Liver (tissue), 9 donors: ENCODE measurements around the gene KCNQ5. TPM values are rescaled to one million over a fixed set of nuclear protein-coding genes. Genes with fewer than 3 reads are reported as not detected.

Source experiments
- DNase-seq: peaks from one replicate; pipeline ENCODE4 v3.0.0-alpha.2; 2017; ENCODE audit warnings: low spot score
- H3K27ac ChIP-seq, 2 donors: one replicate each; pipeline ENCODE4 v1.7.0; 2013; ENCODE audit warnings: inconsistent platforms in 2 of 2, low read length in 2 of 2, control low read depth in 1 of 2, low read depth in 1 of 2, mild to moderate bottlenecking in 1 of 2
- H3K27me3 ChIP-seq, 4 donors: one replicate each; pipeline versions ENCODE4 v1.6.1 to v1.7.0; 2013; ENCODE audit warnings: low read length in 3 of 4, inconsistent platforms in 1 of 4, mild to moderate bottlenecking in 1 of 4, moderate library complexity in 1 of 4; ENCODE audit not compliant: control insufficient read depth in 4 of 4, insufficient read depth in 4 of 4
- H3K36me3 ChIP-seq, 4 donors: one replicate each; pipeline versions ENCODE4 v1.6.1 to v1.7.0; 2013; ENCODE audit warnings: low read length in 3 of 4, mild to moderate bottlenecking in 3 of 4, low read depth in 1 of 4, moderate library complexity in 1 of 4; ENCODE audit not compliant: control insufficient read depth in 4 of 4, insufficient read depth in 3 of 4
- H3K4me1 ChIP-seq, 4 donors: one replicate each; pipeline versions ENCODE4 v1.6.1 to v1.7.0; 2013; ENCODE audit warnings: low read length in 3 of 4, mild to moderate bottlenecking in 3 of 4, moderate library complexity in 1 of 4; ENCODE audit not compliant: control insufficient read depth in 4 of 4, insufficient read depth in 4 of 4
- H3K4me3 ChIP-seq, 3 donors: one replicate each; pipeline versions ENCODE4 v1.6.1 to v1.7.0; 2013; ENCODE audit warnings: low read length in 3 of 3, control low read depth in 1 of 3, low read depth in 1 of 3, mild to moderate bottlenecking in 1 of 3
- H3K9ac ChIP-seq, 2 donors: one replicate each; pipeline ENCODE4 v1.7.0; 2013; ENCODE audit warnings: low read length in 2 of 2, mild to moderate bottlenecking in 2 of 2, moderate library complexity in 2 of 2, control low read depth in 1 of 2, low read depth in 1 of 2
- H3K9me3 ChIP-seq, 4 donors: one replicate each; pipeline versions ENCODE4 v1.6.1 to v1.7.0; 2013; ENCODE audit warnings: low read length in 3 of 4; ENCODE audit not compliant: control insufficient read depth in 4 of 4
- EGR1 ChIP-seq, 2 donors: IDR thresholded peaks; 2 replicates each; pipeline ENCODE4 v1.6.1; 2016 to 2018; ENCODE audit warnings: antibody characterized with exemption in 2 of 2, low read depth in 2 of 2
- FOXA1 ChIP-seq: IDR thresholded peaks from 2 replicates; pipeline ENCODE4 v1.6.1; 2016; ENCODE audit warnings: antibody characterized with exemption
- FOXA2 ChIP-seq: IDR thresholded peaks from 2 replicates; pipeline ENCODE4 v1.6.1; 2016; ENCODE audit warnings: antibody characterized with exemption
- GABPA ChIP-seq, 2 donors: IDR thresholded peaks in 1 of 2; conservative IDR thresholded peaks in 1 of 2; 2 replicates each; pipeline ENCODE4 v1.6.1; 2016; ENCODE audit warnings: antibody characterized with exemption in 2 of 2, mild to moderate bottlenecking in 1 of 2, moderate library complexity in 1 of 2
- HNF4A ChIP-seq, 2 donors: conservative IDR thresholded peaks; 2 replicates each; pipeline ENCODE4 v1.6.1; 2016; ENCODE audit warnings: antibody characterized with exemption in 2 of 2, mild to moderate bottlenecking in 2 of 2
- HNF4G ChIP-seq: IDR thresholded peaks from 2 replicates; pipeline ENCODE4 v1.6.1; 2016; ENCODE audit warnings: antibody characterized with exemption
- JUND ChIP-seq, 2 donors: IDR thresholded peaks; 2 replicates each; pipeline ENCODE4 v1.6.1; 2016; ENCODE audit warnings: antibody characterized with exemption in 2 of 2
- NR2F2 ChIP-seq: IDR thresholded peaks from 2 replicates; pipeline ENCODE4 v1.6.1; 2016; ENCODE audit warnings: antibody characterized with exemption
- RAD21 ChIP-seq, 2 donors: IDR thresholded peaks; 2 replicates each; pipeline ENCODE4 v1.6.1; 2016; ENCODE audit warnings: antibody characterized with exemption in 2 of 2, mild to moderate bottlenecking in 2 of 2
- RXRA ChIP-seq, 2 donors: IDR thresholded peaks; 2 replicates each; pipeline ENCODE4 v1.6.1; 2017 to 2018; ENCODE audit warnings: antibody characterized with exemption in 2 of 2, mild to moderate bottlenecking in 1 of 2
- SP1 ChIP-seq: IDR thresholded peaks from 2 replicates; pipeline ENCODE4 v1.6.1; 2018; ENCODE audit warnings: antibody characterized with exemption, mild to moderate bottlenecking
- TAF1 ChIP-seq: conservative IDR thresholded peaks from 2 replicates; pipeline ENCODE4 v1.6.1; 2016; ENCODE audit warnings: antibody characterized with exemption, mild to moderate bottlenecking
- YY1 ChIP-seq: IDR thresholded peaks from 2 replicates; pipeline ENCODE4 v1.6.1; 2016; ENCODE audit warnings: antibody characterized with exemption, mild to moderate bottlenecking
- WGBS: extraction: QIAGEN DNeasy Blood & Tissue Kit; methylation state at CpG from one replicate; pipeline ENCODE4 v1.1.7; 2013; 5-methylcytosine and 5-hydroxymethylcytosine counted together
- polyA plus RNA-seq, 2 donors: library from polyadenylated mRNA; stranded (reverse) in 1 of 2; unstranded in 1 of 2; fragments of 200-250 nt in 1 of 2; fragments of >200 nt in 1 of 2; fragmentation: Nextera tagmentation in 1 of 2; extraction: Ambion mirVana in 1 of 2; gene quantifications; one replicate each; pipeline versions ENCODE4 v1.2.1 to v1.2.3, GENCODE V29; 2013 to 2015
- total RNA-seq, 2 donors: library from RNA; depleted of rRNA; stranded (reverse); fragments of >200 nt; gene quantifications; one replicate each; pipeline ENCODE4 v1.2.3, GENCODE V29; 2014
- TF ChIP-seq, protein P1 (sequence below): IDR thresholded peaks from 2 replicates; pipeline ENCODE4 v1.6.1; 2016; ENCODE audit warnings: antibody characterized with exemption
- TF ChIP-seq, protein P2 (sequence below): IDR thresholded peaks from 2 replicates; pipeline ENCODE4 v1.6.1; 2016; ENCODE audit warnings: antibody characterized with exemption
- TF ChIP-seq, protein P3 (sequence below): IDR thresholded peaks from 2 replicates; pipeline ENCODE4 v1.6.1; 2016; ENCODE audit warnings: antibody characterized with exemption
- TF ChIP-seq, protein P4 (sequence below): IDR thresholded peaks from 2 replicates; pipeline ENCODE4 v1.6.1; 2016; ENCODE audit warnings: antibody characterized with exemption, mild to moderate bottlenecking
- TF ChIP-seq, protein P5 (sequence below): fragments of 150-350 bp; IDR thresholded peaks from 2 replicates; pipeline ENCODE4 v1.5.1; 2017; ENCODE audit warnings: improper control_type of control experiment, low read depth, low read length; ENCODE audit not compliant: missing input control
- donor health status: healthy.
- donor health status: healthy.
- donor health status: healthy.
- donor health status: healthy.
- donor health status: healthy.

Gene KCNQ5
- total and polyA plus RNA-seq, 4 donors: 0.02 to 1.1 (median 0.15) TPM

DNA sequence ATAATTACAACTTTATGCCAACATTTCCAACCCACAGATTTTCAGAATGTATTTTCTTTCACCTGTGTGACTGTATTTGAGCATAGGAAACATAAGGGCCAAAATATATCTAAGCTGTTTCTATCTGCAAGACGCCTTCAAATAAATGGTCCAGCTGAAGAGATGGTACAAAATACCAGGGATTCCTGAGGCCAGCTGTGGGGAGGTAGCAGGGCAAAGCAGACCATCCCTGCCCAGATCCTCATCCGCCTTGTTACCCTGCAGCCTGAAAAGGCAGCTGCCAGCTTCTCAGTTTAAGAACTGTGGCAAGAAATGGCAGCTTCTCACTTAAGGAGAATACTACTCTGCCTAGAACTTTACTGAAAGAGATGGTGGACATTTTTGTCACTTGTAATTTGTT lies 460.1 kb downstream of the KCNQ5 start:
- Histone ChIP-seq H3K9me3 (no peaks in the 10 kb centered on the region), H3K4me3 (no peak overlapping the region), H3K27me3 (peaks cover 0 to 3% (median 0%) of the 10 kb centered on the region in 4 donors), H3K36me3 (no peaks in the 10 kb centered on the region), H3K4me1 (no peaks in the 10 kb centered on the region), H3K27ac (no peak overlapping the region), H3K9ac (no peak overlapping the region)
- 59% methylated on average over 2 of the region's 2 CpGs for WGBS
- DNase-seq: no peak
- TF ChIP-seq, protein P1, sequence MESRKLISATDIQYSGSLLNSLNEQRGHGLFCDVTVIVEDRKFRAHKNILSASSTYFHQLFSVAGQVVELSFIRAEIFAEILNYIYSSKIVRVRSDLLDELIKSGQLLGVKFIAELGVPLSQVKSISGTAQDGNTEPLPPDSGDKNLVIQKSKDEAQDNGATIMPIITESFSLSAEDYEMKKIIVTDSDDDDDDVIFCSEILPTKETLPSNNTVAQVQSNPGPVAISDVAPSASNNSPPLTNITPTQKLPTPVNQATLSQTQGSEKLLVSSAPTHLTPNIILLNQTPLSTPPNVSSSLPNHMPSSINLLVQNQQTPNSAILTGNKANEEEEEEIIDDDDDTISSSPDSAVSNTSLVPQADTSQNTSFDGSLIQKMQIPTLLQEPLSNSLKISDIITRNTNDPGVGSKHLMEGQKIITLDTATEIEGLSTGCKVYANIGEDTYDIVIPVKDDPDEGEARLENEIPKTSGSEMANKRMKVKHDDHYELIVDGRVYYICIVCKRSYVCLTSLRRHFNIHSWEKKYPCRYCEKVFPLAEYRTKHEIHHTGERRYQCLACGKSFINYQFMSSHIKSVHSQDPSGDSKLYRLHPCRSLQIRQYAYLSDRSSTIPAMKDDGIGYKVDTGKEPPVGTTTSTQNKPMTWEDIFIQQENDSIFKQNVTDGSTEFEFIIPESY: no peak
- no peak for TF ChIP-seq EGR1 (IDR thresholded peaks at IDR 0.05; ENCODE audit: low read depth in 2 of 2)

DNA sequence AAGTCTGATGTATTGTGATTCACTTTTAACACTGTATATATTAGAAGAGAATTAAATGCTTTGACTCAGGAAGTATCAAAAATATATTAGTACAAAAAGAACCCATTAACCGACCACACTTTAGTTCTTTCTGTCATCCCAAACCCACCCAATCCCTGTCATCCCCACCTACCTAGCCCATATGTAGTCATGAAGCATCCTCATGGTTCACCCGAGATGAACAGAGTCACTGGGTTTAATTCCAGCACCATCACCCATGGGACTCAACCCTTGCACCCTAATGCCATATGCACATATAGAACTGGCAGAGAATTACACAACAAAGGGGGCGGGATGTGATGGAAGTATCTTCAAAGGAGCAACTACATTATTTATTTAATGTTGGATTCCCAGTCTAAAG lies 462.0 kb downstream of the KCNQ5 start:
- DNase-seq: no peak
- no peak overlapping the region for H3K4me3 ChIP-seq
- no peaks in the 10 kb centered on the region for H3K36me3 ChIP-seq
- no peak overlapping the region for H3K27ac ChIP-seq
- no peaks in the 10 kb centered on the region for H3K9me3 ChIP-seq
- 67% methylated on average over 3 of the region's 3 CpGs for WGBS
- peaks cover 0 to 3% (median 0%) of the 10 kb centered on the region in 4 donors for H3K27me3 ChIP-seq
- no peaks in the 10 kb centered on the region for H3K4me1 ChIP-seq
- no peak overlapping the region for H3K9ac ChIP-seq
- TF ChIP-seq, protein P2, sequence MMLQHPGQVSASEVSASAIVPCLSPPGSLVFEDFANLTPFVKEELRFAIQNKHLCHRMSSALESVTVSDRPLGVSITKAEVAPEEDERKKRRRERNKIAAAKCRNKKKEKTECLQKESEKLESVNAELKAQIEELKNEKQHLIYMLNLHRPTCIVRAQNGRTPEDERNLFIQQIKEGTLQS: no peak
- no peak for TF ChIP-seq GABPA (IDR thresholded peaks at IDR 0.05 in 1 of 2, conservative IDR thresholded peaks at IDR 0.05 in 1 of 2)

DNA sequence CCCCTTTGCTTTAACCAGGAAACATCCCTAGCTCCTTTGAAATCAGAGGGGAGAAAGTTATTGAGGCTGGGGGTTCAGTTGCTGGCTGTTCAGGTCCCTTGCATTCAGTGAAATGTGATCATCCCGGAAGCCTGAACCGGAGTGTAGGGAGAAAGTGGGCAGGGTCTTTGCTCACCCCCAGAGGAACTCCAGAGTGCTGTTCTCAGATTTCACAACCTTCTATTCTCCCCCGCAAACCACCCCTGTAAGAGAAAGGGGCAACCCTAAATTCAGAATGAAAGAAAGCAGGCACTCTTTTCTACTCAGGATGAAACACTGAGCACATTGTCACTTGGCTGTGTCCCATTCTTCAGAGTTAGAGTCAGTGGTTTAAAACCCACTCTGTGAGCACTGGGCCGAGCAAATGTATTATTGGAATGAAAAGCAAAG lies 463.6 kb downstream of the KCNQ5 start:
- Histone ChIP-seq H3K9ac (no peak overlapping the region), H3K27ac (no peak overlapping the region), H3K36me3 (no peaks in the 10 kb centered on the region), H3K4me1 (no peaks in the 10 kb centered on the region), H3K27me3 (peaks cover 0 to 3% (median 0%) of the 10 kb centered on the region in 4 donors), H3K4me3 (no peak overlapping the region), H3K9me3 (no peaks in the 10 kb centered on the region)
- DNase-seq: no peak
- 26% methylated on average over 4 of the region's 4 CpGs for WGBS
- TF ChIP-seq, protein P2: no peak
- TF ChIP-seq, protein P3, sequence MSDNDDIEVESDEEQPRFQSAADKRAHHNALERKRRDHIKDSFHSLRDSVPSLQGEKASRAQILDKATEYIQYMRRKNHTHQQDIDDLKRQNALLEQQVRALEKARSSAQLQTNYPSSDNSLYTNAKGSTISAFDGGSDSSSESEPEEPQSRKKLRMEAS: no peak
- no peak for TF ChIP-seq RXRA (IDR thresholded peaks at IDR 0.05)
- TF ChIP-seq, protein P4, sequence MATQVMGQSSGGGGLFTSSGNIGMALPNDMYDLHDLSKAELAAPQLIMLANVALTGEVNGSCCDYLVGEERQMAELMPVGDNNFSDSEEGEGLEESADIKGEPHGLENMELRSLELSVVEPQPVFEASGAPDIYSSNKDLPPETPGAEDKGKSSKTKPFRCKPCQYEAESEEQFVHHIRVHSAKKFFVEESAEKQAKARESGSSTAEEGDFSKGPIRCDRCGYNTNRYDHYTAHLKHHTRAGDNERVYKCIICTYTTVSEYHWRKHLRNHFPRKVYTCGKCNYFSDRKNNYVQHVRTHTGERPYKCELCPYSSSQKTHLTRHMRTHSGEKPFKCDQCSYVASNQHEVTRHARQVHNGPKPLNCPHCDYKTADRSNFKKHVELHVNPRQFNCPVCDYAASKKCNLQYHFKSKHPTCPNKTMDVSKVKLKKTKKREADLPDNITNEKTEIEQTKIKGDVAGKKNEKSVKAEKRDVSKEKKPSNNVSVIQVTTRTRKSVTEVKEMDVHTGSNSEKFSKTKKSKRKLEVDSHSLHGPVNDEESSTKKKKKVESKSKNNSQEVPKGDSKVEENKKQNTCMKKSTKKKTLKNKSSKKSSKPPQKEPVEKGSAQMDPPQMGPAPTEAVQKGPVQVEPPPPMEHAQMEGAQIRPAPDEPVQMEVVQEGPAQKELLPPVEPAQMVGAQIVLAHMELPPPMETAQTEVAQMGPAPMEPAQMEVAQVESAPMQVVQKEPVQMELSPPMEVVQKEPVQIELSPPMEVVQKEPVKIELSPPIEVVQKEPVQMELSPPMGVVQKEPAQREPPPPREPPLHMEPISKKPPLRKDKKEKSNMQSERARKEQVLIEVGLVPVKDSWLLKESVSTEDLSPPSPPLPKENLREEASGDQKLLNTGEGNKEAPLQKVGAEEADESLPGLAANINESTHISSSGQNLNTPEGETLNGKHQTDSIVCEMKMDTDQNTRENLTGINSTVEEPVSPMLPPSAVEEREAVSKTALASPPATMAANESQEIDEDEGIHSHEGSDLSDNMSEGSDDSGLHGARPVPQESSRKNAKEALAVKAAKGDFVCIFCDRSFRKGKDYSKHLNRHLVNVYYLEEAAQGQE: no peak
- no peak for TF ChIP-seq RAD21 (IDR thresholded peaks at IDR 0.05)
- TF ChIP-seq SP1: no peak
- no peak for TF ChIP-seq GABPA (IDR thresholded peaks at IDR 0.05 in 1 of 2, conservative IDR thresholded peaks at IDR 0.05 in 1 of 2)
- TF ChIP-seq HNF4A (conservative IDR thresholded peaks at IDR 0.05): no peak
- no peak for TF ChIP-seq NR2F2
- no peak for TF ChIP-seq FOXA2
- TF ChIP-seq FOXA1: no peak
- no peak for TF ChIP-seq HNF4G
- TF ChIP-seq EGR1 (IDR thresholded peaks at IDR 0.05; ENCODE audit: low read depth in 2 of 2): no peak
- TF ChIP-seq, protein P5, sequence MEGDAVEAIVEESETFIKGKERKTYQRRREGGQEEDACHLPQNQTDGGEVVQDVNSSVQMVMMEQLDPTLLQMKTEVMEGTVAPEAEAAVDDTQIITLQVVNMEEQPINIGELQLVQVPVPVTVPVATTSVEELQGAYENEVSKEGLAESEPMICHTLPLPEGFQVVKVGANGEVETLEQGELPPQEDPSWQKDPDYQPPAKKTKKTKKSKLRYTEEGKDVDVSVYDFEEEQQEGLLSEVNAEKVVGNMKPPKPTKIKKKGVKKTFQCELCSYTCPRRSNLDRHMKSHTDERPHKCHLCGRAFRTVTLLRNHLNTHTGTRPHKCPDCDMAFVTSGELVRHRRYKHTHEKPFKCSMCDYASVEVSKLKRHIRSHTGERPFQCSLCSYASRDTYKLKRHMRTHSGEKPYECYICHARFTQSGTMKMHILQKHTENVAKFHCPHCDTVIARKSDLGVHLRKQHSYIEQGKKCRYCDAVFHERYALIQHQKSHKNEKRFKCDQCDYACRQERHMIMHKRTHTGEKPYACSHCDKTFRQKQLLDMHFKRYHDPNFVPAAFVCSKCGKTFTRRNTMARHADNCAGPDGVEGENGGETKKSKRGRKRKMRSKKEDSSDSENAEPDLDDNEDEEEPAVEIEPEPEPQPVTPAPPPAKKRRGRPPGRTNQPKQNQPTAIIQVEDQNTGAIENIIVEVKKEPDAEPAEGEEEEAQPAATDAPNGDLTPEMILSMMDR: no peak
- TF ChIP-seq TAF1: no peak
- TF ChIP-seq JUND (IDR thresholded peaks at IDR 0.05): no peak
- TF ChIP-seq YY1: no peak
